Measurements from ENCODE around the gene DMXL1.

GRCh38 chr5:119275601-119276173 lies 204.8 kb downstream of the DMXL1 start:
- TF ChIP-seq POLR2A (IDR thresholded peaks at IDR 0.05) (no peak), CTCF (IDR thresholded peaks at IDR 0.05) (no peak)

Measured in esophagus squamous epithelium (tissue), 4 donors.